ENCODE data around the gene MCRS1.
A peak's percentile ranks its signal among the peaks of the same experiment; 100 is the strongest.
"Not testable (repeated sequence)": the region's sequence is repeated elsewhere in the genome, so short reads cannot be mapped to it uniquely, and the experiment has no call there.

MCRS1 gene

DNA sequence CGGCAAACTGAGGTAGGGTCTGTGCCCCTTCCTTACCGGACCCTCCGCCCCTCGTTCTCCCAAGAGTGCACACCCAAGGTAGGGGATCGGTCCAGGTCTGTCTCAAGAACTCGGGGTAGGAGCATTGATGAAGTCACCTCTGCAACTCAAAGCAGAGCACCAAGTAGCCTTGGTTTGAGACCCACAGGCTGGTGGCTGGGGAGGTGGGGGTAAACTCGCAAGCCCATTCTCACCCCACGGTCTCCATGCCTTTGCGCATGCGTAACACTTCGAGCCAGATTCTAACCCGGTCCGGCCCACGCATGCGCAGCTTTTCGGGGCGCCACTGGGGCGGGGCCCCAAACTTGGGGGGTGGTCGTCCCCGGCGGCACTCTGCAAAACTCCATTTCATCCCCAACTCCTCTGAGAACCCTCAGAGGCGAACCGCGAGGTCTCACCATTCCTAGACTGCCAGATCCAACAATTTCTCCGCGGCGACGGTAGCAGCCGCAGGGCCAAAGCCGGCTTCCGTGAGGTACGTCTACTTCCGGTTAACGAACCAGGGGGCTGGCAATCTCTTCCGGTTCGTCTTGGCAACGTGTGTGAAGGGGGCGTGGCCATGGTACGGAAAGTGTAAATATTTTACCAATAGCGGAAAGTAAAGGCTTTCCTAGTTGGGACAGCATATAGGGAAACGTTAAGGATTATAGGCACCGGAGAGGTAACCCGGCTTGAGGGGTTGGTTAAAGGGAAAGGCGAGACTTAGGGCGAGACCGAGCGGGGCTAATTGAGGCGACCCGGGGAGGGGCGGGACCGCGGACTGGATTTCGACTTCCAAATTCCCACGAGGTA lies at the start of gene MCRS1:
TSS of gene MCRS1 (minus strand) at position 532 of the 831 bp plus-strand sequence. CDS start 1,411 bp downstream, outside the sequence.
- DNase-seq = peak; percentile 90

DNA sequence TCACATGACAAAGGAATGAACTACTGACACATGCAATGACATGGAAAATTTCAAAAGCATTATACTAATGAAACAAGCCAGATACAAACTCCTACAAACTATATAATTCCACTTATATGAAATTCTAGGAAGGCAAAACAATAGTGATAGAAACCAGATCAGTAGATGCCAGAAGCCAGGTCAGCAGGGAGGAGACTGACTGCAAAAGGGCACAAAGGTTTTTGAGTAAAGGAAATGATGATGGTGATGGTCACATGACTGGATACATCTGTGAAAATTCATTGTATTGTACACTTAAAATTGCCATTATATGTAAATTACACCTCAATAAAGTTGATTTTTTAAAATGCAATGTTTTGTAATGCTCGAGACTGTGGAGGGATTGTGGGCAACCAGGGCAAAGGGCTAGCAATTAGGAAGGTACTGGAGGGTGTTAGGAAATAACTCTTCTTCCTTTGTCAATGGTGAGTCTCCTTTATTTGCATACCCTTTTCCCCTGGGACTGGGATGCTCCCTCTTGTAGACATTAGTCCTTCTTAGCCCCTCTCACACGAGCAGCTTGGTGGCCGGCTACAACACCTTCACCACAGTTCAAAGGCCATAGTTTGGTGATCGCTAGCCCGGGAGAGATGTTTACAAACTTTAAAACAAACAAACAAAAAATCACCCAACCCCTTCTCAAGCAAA lies 48.7 kb upstream of the MCRS1 start:
- no peak for DNase-seq

DNA sequence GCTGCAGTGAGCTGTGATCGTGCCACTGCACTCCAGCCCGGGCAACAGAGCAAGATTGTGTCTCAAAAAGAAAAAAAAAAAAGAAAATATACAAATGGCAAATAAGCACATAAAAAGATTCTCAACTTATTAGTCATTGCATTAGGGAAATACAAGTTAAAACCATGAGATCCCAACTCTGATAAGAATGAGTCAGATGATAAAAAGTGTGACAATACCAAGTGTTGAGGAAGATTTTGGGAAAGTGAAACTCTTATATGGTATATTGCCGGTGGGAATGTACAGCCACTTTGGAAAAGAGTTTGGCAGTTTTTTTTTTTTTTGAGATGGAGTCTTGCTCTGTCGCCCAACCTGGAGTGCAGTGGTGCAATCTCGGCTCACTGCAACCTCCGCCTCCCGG lies 47.8 kb upstream of the MCRS1 start:
- no peak for DNase-seq

DNA sequence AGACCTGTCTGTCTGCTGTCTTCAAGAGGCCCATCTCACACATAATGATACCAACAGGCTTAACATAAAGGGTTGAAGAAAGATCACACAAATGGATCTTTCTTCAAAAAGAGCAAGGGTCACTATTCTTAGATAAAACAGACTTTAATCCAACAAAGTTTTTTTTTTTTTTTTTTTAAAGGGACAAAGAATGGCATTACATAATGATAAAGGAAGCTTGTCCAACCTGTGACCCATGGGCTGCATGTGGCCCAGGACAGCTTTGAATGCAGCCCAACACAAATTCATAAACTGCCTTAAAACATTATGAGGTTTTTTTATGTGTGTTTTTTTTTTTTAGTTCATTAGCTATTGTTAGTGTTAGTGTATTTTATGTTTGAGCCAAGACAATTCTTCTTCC lies 44.3 kb upstream of the MCRS1 start:
- no peak for DNase-seq

DNA sequence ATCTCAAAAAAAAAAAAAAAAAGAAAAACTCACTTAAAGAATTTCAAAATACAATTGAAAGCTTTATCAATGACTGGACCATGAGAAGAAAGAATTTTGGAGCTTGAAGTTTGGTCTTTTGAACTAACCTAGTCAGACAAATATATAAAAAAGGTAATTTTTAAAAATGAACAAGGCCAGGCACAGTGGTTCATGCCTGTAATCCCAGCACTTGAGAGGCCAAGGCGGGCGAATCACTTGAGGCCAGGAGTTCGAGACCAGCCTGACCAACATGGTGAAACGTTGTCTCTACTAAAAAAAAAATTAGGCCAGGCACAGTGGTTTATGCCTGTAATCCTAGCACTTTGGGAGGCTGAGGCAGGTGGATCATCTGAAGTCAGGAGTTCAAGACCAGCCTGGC lies 42.8 kb upstream of the MCRS1 start:
- DNase-seq = not testable (repeated sequence)

- no peak for DNase-seq
Observed at GRCh38 chr12:49609875-49610154, 41.9 kb upstream of the MCRS1 start.

GRCh38 chr12:49609059-49609874 lies 41.3 kb upstream of the MCRS1 start:
- no peak for DNase-seq

DNA sequence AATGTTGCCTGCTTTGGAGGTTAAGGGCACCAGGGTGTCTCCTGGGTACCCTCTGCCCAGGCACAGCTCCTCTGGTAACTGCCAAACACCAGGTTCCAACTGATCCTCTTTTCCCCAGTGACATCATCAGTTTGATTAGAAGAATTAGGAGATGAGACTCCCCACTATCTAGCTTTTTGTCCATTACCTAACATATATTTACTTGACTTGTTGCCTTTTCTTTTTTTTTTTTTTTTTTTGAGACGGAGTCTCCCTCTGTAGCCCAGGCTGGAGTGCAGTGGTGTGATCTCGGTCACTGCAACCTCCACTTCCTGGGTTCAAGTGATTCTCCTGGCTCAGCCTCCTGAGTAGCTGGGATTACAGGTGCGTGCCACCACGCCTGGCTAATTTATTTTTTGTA lies 37.6 kb upstream of the MCRS1 start, which contains the start of gene FAM186B:
TSS of gene FAM186B (minus strand) at position 101 of the 400 bp plus-strand sequence. CDS start 162 bp downstream, outside the sequence.
- DNase-seq = not testable (repeated sequence)

DNA sequence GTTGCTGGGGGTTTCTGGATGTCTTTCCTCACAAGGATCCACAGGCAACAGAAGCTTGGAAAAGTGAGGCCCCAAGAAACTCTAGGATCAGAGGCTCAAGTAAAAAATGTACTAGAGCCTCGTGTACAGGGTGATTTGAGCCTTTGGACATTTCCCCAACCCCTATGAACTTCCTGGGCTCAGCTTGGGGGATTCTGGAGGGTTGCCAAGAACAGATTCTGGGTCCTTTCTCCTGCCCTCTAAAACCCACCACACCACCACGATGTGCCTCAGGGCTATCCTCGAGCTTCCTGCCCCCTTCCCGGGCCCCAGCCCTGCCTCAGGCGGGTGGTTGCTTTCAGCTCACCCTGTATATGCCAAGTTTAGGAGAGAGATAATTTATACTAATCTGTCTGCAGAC lies 36.9 kb upstream of the MCRS1 start:
- DNase-seq = no peak

GRCh38 chr12:49603721-49604120 lies 35.8 kb upstream of the MCRS1 start:
- DNase-seq = no peak

DNA sequence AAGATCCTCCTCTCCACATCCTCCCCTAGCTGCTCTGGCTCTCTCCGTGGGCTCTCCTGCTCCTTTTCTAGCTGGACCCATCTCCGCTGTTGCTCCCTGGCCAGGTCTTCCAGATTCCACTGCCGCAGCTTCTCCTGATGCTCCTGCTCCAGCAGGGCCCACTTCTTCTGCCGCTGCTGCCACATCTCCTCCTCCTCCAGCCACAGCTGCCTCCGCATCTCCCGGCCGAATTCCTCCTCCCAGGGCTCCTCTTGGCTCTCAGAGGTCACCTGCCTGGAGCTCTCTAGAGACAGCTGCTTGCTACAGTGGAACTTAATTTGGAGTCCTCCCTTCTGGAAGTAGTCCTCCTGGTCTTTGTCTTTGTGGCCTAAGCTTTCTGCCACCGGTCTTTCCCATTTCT lies 32.0 kb upstream of the MCRS1 start:
- no peak for DNase-seq

DNA sequence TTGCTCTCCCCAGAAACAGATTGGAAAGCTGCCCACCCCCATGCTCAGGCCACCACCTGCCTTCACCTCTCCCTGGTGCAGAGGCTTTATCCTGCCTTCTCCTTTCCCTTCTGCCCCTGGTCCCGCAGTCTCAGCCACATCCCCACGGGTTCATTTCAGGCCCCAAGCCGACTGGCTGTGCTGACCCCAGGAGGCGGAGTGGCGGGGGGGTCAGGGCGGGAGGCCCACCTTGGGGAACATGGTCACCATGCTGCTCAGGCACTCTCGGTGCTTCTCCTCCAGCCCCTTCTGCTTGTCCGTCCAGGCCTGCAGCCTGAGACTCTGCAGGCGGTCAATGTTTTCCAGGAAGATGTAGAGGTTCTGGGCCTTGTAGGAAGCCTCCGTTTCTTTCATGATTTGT lies 30.6 kb upstream of the MCRS1 start:
- DNase-seq = no peak

- DNase-seq = peak; percentile 18
Observed at GRCh38 chr12:49588721-49589516, 21.0 kb upstream of the MCRS1 start.

DNA sequence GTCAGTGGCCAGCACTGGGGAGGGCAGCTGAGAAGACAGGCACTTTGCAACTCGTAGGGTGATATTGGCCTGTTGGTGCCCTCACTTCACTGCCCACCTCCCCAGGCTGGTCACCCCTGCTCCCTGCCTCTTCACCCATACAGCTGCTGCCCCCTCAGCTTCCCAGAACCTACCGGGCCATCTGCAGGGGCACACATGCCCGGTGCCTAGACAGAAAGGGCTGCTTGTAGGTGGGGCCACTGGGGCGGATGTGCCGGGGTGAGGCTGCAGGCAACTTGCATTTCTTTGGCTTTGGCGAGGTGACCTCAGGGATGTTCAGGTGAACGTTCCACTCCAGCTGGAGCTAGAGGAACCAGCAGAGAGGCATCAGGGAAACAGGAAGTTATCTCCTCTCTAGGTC lies 20.3 kb upstream of the MCRS1 start:
- DNase-seq = no peak

DNA sequence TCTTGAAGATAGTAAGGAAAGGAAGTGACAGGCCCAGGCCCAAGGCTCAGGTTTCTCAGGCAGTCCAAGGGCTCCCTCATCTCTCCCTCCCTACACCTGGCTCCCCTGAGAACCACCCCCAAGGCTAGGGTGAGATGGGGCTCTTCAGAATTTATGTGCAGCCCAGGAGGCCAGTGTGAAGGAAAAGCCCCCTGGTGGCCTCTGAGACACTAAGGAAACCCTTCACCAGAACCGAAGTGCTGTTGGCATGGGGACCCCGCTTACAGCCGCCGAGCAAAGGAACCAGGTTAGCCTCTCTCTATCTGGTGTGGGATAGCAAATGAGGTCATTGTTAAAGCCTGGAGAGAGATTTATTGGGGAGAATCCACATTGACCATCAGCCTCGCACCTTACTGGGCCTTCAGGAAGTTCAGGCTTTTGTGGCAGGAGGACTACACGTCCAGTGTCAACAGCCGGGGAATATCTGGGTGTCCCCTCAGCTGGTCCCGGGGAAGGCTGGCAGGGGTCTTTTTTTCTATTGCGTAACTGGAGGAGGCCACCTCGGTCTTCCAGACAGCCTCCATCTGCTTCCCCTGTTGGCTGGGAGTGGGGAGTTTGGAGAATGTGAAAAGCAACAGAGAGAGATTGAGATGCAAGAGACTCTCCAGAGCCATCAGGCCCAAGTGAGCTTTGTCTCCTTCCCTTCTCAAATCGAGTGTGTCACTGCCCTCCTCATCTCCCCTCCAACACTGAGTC lies 19.4 kb upstream of the MCRS1 start:
- DNase-seq = no peak

- DNase-seq = no peak
Observed at GRCh38 chr12:49585477-49586459, 17.8 kb upstream of the MCRS1 start.

- DNase-seq = no peak
Observed at GRCh38 chr12:49584591-49584990, 16.6 kb upstream of the MCRS1 start.

DNA sequence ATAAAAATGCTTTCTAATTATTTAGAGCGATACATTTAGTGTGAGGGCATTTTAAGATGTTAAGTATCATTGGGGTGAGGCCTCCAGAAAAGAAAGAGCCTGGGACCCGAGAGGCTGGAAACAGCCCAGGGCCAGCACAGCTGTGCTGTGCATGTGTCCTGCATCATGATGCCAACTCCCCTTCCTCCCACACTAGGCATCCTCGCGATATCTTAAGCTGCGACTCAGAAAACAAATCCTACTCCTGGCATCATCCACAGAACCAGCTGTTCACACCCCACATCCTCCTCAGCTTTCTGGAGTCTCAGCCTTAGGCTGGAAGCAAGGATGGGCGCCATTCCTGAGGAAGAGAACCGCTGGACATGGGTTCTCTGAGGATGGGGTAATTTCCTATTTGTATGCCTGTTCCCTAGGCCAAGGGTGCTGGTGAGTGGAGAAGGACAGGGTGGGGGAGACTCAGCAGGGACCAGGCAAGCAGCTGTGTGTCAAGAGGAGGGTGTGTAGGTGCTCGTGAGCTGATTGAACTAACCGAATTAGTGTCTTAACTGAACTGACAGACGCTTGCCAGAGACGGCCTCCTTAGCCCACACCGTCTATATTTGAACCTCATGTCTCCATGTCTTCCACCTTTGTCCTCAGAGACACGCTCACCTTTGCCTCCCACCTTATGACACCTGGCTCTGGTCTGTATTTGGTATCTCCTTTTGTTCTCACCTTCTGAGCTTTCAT lies 15.6 kb upstream of the MCRS1 start:
- DNase-seq = no peak

- no peak for DNase-seq
Observed at GRCh38 chr12:49582850-49583249, 14.9 kb upstream of the MCRS1 start.

DNA sequence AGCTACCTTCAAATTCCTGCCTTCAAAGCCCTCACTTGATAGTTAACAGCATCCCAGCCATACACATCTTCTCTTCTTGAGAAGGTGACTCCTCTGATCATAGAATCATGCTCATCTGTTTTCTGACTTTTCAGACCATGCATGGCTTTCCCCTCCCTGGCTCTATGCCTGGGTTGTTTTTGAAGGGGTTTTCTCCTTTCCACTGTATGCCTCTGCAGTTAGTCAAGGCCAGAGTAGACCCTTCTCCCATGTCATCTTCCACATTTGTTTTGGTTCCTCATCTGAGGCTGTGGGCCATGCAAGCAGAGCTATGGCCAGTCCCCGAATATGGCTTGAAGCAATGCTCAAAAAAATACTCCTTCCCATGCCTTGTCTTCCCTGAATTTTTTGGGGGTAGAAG lies 14.3 kb upstream of the MCRS1 start:
- DNase-seq = no peak
